Nucleus accumbens (tissue), 56 donors: ENCODE measurements around the gene CARD14.
"Not testable (repeated sequence)": the region's sequence is repeated elsewhere in the genome, so short reads cannot be mapped to it uniquely, and the experiment has no call there.

Source experiments
- DNase-seq, 56 donors: peaks; one replicate each; lab custom pipeline; 2025; lab: John Stamatoyannopoulos, UW

CARD14 gene

GRCh38 chr17:80147035-80147822 is 22.6 kb upstream of the CARD14 start, which contains the start of gene EIF4A3:
Gene EIF4A3, minus strand, starts transcription at chr17:80147128. Its CDS starts 167 bp downstream, at chr17:80146961.
- DNase-seq: peak; percentile 45 to 99 (median 95)

GRCh38 chr17:80151333-80151732 is 18.5 kb upstream of the CARD14 start:
- peak in 6 of 56 donors; percentile 4 to 36 (median 12) for DNase-seq

- DNase-seq: no peak
Measured at GRCh38 chr17:80152081-80152702, 17.6 kb upstream of the CARD14 start.

GRCh38 chr17:80153004-80153403 is 16.8 kb upstream of the CARD14 start:
- no peak for DNase-seq

GRCh38 chr17:80154166-80154565 is 15.7 kb upstream of the CARD14 start:
- no peak for DNase-seq

- DNase-seq: not testable (repeated sequence)
Measured at GRCh38 chr17:80155600-80155999, 14.2 kb upstream of the CARD14 start.

GRCh38 chr17:80158846-80159245 is 11.0 kb upstream of the CARD14 start:
- DNase-seq: no peak

- DNase-seq: no peak
Measured at GRCh38 chr17:80160536-80160935, 9.3 kb upstream of the CARD14 start.

GRCh38 chr17:80163336-80163735 is 6.5 kb upstream of the CARD14 start:
- no peak for DNase-seq

- peak in 8 of 56 donors; percentile 5 to 48 (median 11) for DNase-seq
Measured at GRCh38 chr17:80164185-80164584, 5.6 kb upstream of the CARD14 start.

- no peak for DNase-seq
Measured at GRCh38 chr17:80166446-80166845, 3.4 kb upstream of the CARD14 start.

- peak in 2 of 56 donors; percentile 8 to 10 for DNase-seq
Measured at GRCh38 chr17:80168371-80168770, 1.5 kb upstream of the CARD14 start.

GRCh38 chr17:80169107-80169506 is 723 bp upstream of the CARD14 start:
- no peak for DNase-seq

- DNase-seq: no peak
Measured at GRCh38 chr17:80171681-80172080, 1.9 kb downstream of the CARD14 start.

- DNase-seq: no peak
Measured at GRCh38 chr17:80173126-80173525, 3.3 kb downstream of the CARD14 start.

- no peak for DNase-seq
Measured at GRCh38 chr17:80173916-80174315, 4.1 kb downstream of the CARD14 start.

- no peak for DNase-seq
Measured at GRCh38 chr17:80176757-80177156, 6.9 kb downstream of the CARD14 start.

- DNase-seq: no peak
Measured at GRCh38 chr17:80177986-80178595, 8.3 kb downstream of the CARD14 start.

GRCh38 chr17:80180192-80180591 is 10.4 kb downstream of the CARD14 start:
- DNase-seq: no peak

GRCh38 chr17:80181431-80181830 is 11.6 kb downstream of the CARD14 start:
- DNase-seq: no peak

GRCh38 chr17:80182118-80182844 is 12.5 kb downstream of the CARD14 start:
- no peak for DNase-seq
